Raji (cell line): Measurements from ENCODE around the gene CELA2A.

Source experiments
- POLR2A ChIP-seq: IDR thresholded peaks from 2 replicates; pipeline ENCODE4 v1.6.1; 2011; ENCODE audit warnings: low read depth, low read length, control low read depth; ENCODE audit not compliant: insufficient read depth

CELA2A gene

GRCh38 chr1:15456313-15456954 is at the start of gene CELA2A:
CELA2A (plus strand) TSS chr1:15456732; CDS start chr1:15456754, 22 bp downstream.
- TF ChIP-seq POLR2A = no peak

GRCh38 chr1:15407580-15407979 is 49.0 kb upstream of the CELA2A start:
- TF ChIP-seq POLR2A = no peak

GRCh38 chr1:15408890-15409387 is 47.6 kb upstream of the CELA2A start:
- no peak for TF ChIP-seq POLR2A

DNA sequence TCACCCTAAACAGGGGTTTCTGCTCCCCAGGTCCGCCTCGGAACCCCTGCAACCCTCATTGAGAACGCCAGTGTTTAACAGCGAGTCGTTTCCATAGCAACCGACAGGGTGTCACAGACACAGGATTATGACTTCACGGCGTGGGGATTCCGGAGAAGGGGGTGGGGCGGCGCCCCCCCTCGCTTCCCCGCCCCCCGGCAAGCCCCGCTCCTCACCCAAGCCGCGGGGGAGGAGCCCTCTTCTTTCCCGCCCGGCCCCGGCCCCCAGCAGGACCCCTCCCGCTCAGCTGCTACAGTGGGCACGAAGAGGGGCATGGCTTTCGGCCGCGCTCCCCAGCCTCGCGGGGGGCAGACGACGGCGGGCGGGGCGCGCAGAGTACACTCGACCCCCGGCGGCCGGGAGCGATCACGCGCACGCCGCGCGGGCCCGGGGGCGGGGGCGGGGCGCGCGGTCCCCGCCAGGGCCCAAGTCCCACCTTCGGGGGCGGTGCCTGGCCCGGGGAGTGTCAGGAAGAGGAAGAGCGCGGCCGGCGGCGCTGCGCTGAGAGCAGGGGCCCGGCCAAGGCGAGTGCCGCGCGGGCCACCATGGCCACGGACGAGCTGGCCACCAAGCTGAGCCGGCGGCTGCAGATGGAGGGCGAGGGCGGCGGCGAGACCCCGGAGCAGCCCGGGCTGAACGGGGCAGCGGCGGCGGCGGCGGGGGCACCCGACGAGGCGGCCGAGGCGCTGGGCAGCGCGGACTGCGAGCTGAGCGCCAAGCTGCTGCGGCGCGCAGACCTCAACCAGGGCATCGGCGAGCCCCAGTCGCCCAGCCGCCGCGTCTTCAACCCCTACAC is 46.9 kb upstream of the CELA2A start, which contains the start of gene EFHD2:
EFHD2 (plus strand) TSS at position 501 of the 835 bp plus-strand sequence; CDS start at position 585, 84 bp downstream.
- peak; percentile 91 for TF ChIP-seq POLR2A

- no peak for TF ChIP-seq POLR2A
Measured at GRCh38 chr1:15410223-15410883, 46.2 kb upstream of the CELA2A start.

DNA sequence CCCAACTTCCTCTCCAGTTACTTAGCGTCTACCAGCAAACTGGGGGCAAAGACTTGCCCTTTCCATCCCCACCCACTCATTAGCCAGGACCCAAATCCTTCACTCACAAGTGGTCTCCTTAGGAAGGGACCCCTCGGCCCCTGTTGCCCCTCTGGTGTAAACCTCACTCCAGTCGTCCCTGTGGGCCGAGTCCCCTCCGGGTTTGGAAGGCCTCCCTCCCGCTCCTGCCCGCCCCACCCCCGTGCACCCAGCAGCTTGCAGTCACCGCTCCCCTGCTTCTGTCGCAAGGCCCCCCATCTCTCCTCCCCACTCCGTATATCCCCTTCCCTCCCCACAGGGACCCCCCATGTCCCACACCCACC is 45.7 kb upstream of the CELA2A start:
- TF ChIP-seq POLR2A = no peak

GRCh38 chr1:15411593-15412137 is 44.9 kb upstream of the CELA2A start:
- 0 out of 2 replicates have a peak, but pooled peaks have one; percentile 44 for TF ChIP-seq POLR2A

- TF ChIP-seq POLR2A = no peak
Measured at GRCh38 chr1:15412175-15412800, 44.2 kb upstream of the CELA2A start.

DNA sequence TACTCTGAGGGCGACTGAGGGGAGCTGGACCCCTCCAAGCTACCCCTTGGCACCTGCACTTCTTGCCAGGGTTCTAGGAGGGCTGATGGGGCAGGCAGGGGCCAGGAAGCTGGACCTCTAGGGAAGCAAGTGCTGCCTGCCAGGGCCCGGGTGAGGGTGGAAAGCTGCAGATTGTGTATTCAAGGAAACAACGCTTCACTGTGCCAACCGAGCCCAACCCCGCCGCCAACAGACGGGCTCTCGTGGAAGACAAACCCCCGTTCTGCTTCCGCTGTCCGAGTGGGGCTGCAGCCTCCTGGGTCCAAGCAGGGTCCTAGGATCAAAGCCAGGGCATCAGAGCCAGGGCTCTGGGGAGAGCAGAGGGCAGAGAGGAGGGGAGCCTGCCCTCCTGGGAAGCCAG is 43.7 kb upstream of the CELA2A start:
- TF ChIP-seq POLR2A = no peak

GRCh38 chr1:15413563-15414444 is 42.7 kb upstream of the CELA2A start:
- no peak for TF ChIP-seq POLR2A

DNA sequence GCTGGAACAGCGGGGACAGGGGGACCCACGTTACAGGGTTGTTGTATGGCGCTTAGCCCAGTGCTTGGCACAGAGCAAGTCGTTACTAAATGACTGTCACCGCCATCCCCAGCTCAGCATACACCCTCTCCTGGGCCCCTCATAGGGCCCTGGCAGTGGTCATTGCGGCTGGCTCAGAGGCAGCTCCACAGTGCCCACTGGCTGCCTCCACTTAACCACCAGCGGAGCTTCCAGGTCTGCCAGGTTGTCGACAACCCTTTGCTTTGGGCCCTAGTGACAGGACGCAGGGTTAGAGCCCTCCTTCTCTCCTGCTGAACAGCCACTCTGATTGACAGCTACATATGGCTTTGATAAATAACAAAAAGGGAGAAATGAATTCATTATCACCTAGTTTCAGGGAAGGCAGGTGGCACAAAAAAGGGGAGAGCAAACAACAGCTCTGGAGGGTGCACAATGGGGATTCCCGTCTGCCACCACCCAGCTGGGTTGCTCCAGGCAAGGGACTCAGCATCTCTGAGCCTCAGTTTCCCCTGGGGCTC is 42.0 kb upstream of the CELA2A start:
- no peak for TF ChIP-seq POLR2A

GRCh38 chr1:15417059-15417934 is 39.2 kb upstream of the CELA2A start:
- no peak for TF ChIP-seq POLR2A
